ENCODE results near the gene RHOT2. TPM values are rescaled to one million over a fixed set of nuclear protein-coding genes. Genes with fewer than 3 reads are reported as not detected.

Gene RHOT2
- total RNA-seq, 1 donor from 2014 or later = 43.6 TPM

DNA sequence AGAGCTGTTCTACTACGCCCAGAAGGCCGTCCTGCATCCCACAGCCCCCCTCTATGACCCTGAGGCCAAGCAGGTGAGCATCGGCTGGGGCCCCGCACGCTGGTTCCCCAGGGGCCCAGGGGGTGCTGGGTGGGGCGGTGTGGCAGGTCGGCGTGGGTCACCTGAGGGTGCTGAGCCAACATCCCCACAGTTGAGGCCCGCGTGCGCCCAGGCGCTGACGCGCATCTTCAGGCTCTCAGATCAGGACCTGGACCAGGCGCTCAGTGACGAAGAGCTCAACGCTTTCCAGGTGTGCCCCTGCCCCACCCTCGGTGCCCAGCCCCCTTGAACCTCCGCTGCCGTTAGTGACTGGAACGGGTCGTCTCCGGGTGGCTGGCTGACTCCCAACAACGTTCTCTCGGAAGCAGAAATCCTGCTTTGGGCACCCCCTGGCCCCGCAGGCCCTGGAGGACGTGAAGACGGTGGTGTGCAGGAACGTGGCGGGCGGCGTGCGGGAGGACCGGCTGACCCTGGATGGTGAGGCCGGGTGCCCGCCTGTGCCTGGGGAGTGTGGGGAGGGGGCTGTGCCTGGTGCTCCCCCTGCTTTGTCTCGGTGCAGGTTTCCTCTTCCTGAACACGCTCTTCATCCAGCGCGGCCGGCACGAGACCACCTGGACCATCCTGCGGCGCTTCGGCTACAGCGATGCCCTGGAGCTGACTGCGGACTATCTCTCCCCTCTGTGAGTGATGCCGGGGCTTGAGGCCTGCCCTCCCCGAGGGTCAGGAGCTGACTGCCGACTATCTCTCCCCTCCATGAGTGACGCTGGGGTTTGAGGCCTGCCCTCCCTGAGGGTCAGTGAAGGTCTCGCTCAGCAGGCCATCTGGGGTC is 2.8 kb downstream of the RHOT2 start:
- DNase-seq (ENCODE audit: low read depth) = no peak

DNA sequence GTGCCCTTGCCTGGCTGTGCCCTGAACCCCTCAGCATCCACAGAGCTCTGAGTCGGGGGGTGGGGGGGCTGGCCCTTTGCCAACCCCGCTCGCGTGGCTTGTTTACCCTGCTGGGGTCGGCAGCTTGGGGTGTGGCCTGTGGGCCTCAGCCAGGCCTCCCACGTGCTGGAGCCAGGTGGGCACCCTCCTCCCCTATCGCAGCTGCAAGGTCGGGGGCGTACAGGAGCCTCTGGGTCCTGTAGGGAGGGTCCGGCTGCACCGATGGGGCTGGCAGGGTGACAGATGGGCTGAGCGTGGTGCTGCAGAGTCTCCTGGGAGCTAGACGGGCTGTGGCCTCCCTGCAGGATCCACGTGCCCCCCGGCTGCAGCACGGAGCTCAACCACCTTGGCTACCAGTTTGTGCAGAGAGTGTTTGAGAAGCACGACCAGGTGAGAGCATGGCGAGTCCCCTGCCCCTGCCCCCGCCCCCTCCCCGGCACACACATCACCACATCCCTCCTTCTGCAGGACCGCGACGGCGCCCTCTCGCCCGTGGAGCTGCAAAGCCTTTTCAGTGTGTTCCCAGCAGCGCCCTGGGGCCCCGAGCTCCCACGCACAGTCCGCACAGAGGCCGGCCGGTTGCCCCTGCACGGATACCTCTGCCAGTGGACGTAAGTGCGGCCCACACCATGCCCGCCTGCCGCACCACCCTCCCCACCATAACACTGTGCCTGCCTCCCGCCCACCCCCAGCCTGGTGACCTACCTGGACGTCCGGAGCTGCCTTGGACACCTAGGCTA is 3.6 kb downstream of the RHOT2 start:
- no peak for DNase-seq (ENCODE audit: low read depth)

DNA sequence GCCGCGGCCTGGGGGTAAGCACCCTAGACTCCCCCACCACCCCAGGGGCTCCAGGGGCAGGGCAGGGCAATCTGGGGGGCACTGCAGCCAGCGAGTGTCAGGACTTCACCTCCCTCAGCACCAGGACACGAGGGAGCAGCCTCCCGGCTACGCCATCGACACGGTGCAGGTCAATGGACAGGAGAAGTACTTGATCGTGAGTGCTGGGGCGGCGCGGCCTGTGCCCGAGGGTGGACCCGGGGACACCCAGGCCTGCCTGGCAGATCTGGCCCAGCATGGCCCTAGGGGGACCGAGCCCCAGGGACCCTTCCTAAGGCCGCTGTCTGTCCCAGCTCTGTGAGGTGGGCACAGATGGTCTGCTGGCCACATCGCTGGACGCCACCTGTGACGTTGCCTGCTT is 4.4 kb downstream of the RHOT2 start:
- no peak for DNase-seq (ENCODE audit: low read depth)

DNA sequence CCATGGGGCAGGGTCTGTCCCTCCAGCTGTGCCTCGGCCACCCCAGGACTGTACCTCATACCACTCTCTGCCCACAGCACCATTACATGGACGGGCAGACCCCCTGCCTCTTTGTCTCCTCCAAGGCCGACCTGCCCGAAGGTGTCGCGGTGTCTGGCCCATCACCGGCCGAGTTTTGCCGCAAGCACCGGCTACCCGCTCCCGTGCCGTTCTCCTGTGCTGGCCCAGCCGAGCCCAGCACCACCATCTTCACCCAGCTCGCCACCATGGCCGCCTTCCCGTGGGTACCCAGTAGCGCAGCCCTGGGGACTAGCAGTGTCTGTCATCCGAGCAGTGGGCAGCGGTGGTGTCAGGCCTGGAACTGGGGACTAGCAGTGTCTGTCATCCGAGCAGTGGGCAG is 4.9 kb downstream of the RHOT2 start:
- no peak for DNase-seq (ENCODE audit: low read depth)

DNA sequence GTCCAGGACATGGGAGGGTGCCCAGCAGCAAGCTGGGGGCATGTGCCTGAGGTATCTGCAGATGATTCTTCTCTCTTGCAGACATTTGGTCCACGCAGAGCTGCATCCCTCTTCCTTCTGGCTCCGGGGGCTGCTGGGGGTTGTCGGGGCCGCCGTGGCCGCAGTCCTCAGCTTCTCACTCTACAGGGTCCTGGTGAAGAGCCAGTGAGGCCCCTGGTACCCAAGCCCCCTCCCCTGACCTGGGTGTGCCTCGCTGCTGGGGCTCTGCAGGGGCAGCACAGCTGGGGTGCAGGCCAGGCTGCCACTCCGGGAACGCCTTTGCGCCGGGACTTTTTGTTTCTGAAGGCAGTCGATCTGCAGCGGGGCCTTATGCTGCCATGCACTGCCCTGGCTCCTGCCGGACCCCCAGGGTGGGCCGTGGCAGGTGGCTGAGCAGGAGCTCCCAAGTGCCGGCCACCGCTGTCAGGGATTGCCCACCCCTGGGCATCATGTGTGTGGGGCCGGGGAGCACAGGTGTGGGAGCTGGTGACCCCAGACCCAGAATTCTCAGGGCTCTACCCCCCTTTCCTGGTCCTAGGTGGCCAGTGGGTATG is 5.6 kb downstream of the RHOT2 start:
- DNase-seq (ENCODE audit: low read depth) = no peak

DNA sequence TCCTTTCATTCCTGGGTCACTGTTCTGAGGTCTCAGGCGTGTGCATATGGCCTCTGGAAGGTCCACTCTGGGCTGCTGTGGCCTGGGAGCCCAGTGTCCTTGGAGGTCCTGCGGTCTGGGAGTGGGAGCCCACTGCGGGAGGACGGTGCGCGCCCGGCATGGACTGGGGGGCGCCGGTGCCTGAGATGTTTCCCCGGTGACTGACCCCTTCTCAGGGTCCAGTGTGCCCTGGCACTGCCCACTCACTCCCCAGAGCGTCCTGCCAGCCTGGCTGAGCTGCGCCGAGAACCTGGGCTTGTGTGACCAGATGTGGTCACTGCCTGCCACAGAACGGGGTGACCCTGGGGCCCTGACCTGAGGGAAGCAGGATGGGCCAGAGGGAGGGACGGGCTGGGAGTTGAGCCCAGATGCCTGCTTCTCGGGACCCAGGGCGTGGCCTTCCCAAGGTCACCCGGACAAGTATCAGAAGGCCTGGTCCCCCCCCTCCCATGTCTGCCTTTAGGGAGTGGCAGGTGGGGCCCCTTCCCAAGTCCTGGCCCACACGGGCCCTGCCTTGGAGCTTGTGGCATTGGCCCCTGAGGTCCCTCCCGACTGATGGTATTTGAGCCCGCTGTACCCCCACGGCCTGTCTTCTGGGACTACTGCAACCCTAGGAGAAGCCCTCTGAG is 6.4 kb downstream of the RHOT2 start:
- no peak for DNase-seq (ENCODE audit: low read depth)

DNA sequence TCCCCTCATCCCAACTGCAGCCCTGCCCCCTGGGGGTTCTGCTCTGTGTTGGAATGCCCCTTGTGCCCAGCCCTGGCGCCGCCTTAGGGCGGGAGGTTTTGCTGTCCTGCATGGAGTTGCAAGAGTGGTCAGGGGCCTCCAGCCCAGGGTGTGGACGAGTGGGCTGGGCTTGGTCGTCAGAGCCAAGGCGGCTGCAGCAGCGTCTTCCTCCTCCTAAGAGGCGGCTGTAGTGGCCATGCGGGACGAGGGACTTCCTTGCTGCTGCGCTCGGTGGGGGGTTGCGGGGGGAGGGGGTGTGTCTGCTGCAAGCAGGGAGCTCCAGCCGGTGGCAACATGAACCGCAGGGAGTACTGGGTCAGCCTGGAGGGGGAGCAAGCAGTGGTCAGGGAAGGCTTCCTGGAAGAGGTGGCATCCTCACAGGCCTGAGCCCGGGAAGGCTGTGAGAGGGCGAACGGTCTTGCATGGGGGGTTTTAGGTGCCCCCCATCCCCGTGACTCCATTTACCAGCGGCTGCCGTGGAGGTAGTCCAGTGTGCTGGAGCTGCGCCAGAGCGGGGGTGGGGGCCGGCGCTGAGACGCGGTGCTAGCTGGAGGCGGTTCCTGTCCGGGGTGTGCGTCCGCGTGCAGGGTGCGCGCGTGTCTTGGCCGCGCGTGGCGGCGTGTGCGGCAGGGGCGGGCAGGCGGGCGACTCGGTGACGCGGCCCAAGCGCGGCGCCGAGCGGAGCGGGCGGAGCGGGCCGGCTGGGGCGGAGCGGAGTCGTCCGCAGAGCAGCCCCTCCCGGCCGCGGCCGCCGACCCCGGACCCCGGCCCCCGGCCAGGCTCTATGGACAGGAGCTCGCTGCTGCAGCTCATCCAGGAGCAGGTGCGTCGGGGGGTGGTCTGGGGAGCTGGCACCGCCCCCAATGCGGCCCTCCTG is 7.3 kb downstream of the RHOT2 start, which contains the start of gene RHBDL1:
TSS of gene RHBDL1 (plus strand) at position 704 of the 916 bp plus-strand sequence. CDS start at position 824, 120 bp downstream.
- no peak for DNase-seq (ENCODE audit: low read depth)

DNA sequence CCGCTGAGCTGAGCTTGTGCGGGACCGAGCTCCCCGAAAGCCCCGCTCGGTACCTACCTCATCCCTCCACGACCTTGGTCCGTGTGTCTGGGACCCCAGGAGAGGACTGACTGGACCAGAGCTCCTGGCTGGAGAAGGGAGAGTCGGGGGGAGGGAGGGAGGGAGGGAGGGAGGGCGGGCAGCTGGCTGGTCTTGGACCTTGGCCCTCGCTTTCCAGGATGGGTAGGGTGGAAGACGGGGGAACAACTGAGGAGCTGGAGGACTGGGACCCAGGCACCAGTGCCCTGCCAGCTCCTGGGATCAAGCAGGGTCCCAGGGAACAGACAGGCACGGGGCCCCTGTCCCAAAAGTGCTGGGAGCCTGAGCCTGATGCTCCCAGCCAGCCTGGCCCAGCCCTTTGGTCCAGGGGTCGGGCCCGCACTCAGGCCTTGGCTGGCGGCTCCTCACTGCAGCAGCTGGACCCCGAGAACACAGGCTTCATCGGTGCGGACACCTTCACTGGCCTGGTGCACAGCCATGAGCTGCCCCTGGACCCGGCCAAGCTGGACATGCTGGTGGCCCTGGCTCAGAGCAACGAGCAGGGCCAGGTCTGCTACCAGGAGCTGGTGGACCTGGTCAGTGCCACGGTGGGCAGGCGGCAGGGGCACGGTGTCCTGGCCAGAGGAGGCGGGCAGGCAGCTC is 8.1 kb downstream of the RHOT2 start:
- DNase-seq (ENCODE audit: low read depth) = no peak

DNA sequence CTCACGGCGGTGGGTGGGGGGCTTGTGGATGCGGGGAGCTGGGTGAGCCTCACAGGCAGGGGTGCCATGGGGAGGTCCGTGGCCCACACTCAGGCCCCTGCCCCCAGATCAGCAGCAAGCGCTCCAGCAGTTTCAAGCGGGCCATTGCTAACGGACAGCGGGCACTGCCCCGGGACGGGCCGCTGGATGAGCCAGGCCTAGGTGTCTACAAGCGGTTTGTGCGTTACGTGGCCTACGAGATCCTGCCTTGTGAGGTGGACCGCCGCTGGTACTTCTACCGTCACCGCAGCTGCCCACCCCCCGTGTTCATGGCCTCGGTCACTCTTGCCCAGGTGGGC is 8.6 kb downstream of the RHOT2 start:
- DNase-seq (ENCODE audit: low read depth) = no peak

DNA sequence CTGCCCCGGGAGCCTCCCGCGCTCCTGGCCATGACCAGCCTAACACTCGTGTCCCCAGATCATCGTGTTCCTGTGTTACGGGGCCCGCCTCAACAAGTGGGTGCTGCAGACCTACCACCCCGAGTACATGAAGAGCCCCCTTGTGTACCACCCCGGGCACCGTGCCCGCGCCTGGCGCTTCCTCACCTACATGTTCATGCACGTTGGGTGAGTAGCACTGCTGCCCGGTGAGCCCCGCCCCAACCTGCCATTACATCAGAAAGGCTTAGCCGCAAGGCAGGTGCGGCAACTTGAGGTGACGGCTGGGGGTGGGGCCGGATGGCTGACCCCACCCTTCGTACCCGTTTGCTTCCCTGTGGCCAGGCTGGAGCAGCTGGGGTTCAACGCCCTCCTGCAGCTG is 9.0 kb downstream of the RHOT2 start:
- DNase-seq (ENCODE audit: low read depth) = no peak

DNA sequence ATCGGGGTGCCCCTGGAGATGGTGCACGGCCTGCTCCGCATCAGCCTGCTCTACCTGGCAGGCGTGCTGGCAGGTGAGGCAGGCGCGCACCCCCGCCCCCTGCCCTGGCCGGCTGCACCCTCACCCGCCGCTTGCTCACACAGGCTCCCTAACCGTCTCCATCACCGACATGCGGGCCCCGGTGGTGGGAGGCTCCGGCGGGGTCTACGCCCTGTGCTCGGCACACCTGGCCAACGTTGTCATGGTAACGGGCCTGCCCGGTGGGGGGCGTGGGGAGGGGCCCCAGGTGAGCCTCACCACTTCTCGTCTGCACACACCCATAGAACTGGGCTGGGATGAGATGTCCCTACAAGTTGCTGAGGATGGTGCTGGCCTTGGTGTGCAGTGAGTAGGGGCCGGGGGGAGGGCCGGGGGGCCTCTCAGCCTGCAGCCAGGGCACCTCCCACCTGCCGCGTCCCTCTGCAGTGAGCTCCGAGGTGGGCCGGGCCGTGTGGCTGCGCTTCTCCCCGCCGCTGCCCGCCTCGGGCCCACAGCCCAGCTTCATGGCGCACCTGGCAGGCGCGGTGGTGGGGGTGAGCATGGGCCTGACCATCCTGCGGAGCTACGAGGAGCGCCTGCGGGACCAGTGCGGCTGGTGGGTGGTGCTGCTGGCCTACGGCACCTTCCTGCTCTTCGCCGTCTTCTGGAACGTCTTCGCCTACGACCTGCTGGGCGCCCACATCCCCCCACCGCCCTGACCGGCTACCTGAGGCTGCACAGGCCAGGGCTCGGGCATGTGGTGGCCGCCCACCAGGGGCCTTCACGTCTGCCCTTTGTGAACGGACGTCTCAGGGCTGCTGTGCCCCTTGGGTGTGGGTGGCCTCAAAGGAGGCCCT is 9.6 kb downstream of the RHOT2 start:
- DNase-seq (ENCODE audit: low read depth) = no peak

DNA sequence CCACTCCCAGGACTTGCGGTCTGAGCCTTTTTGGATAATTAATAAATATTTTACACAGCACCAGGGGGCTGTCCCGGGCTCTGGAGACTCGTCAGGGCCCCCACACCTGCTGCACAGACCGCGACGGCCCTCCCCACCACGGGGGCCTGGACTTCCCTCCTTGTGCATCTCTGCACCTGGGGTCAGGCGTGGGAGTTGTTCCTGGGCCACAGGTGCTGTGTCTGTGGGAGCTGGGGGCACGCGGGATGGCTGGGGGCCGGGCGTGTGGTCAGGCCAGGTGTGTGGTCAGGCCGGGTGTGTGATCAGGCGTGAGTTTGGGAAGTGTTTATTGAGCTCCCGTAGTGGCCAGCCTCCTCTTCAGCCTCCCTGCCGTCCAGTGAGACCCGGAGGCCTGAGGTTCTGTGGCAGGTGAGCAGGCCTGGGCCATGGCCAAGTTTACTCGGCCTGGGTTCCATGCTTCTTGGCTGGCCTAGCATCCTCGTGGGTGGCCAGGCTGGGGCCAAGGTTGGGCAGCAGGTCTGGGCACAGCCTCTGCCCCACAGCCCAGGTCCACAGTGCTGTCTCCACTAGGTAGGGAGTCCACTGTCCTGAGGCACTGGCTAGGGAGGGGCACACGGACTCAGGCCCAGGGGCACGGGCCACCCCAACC is 10.4 kb downstream of the RHOT2 start:
- no peak for DNase-seq (ENCODE audit: low read depth)

DNA sequence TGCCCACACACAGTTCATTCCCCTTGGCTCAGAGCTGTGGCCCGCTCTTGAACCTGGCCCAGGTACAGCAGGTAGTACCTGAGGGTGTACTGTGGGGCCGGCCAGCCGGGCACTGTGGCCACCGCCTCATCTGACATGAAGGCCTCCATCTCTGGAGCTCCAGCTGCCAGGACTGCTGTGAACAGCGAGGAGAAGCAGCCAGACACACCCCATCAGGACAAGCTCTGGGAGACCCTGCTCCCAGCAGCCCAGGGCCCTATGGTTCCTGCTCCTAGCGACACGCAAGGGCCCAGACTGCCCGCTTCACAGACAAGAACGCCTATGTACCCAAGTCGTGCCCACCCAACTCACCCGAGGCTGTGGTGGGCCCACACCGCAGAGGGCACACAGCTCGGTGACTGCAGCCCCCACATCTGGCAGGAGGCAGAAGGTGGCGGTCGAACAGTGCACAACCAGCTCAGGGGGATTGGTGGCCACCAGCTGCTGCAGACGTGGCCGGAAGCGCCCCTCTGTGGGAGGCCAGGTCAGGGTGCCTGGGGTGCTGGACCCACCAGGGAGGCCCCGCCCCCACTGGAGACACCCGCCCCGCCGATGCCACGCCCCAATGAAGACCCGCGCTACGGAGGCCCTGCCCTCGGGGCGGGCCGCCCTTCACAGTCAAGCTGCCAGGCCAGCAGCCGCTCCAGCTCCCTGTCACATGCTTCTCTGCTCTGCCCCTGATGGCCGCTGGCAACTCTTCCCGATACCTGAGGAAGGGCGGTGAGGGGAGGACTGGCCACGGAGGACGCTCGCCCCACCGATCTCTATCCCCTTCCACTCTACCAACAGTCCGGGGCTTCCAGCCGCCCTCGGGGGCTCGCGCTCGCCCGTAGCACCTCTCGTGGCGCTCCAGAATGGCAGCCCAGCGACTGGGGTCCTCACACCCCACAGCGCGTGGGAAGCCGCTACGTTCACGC is 11.2 kb downstream of the RHOT2 start:
- DNase-seq (ENCODE audit: low read depth) = peak; percentile 27

DNA sequence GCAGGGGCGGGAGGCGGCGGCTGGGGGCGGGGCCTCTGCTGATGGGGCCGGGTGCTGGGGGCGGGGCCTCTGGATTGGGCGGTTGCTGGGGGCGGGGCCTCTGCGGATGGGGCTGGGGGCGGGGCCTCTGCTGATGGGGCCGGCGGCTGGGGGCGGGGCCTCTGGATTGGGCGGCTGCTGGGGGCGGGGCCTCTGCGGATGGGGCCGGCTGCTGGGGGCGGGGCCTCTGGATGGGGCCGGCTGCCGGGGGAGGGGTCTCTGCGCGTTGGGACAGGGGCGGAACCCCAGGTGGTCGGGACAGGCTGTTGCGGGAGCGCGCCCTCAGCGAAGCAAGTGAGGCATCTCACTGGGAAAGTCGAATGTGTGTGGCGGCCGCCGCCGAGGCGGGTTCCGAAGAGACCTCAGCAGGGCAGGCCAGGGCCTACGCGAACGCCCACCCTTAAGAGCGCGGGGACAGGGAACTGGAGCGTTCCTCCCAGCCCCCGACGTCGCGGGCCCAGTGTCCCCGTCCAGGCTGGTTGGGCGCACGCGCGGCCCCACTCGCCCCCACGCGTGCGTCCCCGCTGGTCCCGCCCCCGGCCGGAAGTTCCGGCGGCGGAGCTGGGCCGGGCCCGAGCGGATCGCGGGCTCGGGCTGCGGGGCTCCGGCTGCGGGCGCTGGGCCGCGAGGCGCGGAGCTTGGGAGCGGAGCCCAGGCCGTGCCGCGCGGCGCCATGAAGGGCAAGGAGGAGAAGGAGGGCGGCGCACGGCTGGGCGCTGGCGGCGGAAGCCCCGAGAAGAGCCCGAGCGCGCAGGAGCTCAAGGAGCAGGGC is 12.1 kb downstream of the RHOT2 start, which contains the start of gene STUB1:
TSS of gene STUB1 (plus strand) at position 597 of the 811 bp plus-strand sequence. CDS start at position 713, 116 bp downstream.
- peak; percentile 42 for DNase-seq (ENCODE audit: low read depth)

DNA sequence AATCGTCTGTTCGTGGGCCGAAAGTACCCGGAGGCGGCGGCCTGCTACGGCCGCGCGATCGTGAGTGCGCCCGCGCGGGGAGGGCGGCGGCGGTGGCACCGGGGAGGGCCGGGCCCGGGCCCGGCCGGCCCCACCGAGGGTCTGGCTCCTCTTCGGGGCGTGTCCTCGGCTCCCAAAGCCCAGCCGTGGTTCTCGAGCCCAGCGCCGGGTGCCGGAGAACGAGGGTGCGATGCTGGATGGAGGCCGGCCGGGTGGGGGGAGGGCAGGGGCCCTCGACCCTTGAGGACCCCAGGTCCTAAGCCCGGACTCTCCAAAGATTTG is 12.7 kb downstream of the RHOT2 start:
- no peak for DNase-seq (ENCODE audit: low read depth)

DNA sequence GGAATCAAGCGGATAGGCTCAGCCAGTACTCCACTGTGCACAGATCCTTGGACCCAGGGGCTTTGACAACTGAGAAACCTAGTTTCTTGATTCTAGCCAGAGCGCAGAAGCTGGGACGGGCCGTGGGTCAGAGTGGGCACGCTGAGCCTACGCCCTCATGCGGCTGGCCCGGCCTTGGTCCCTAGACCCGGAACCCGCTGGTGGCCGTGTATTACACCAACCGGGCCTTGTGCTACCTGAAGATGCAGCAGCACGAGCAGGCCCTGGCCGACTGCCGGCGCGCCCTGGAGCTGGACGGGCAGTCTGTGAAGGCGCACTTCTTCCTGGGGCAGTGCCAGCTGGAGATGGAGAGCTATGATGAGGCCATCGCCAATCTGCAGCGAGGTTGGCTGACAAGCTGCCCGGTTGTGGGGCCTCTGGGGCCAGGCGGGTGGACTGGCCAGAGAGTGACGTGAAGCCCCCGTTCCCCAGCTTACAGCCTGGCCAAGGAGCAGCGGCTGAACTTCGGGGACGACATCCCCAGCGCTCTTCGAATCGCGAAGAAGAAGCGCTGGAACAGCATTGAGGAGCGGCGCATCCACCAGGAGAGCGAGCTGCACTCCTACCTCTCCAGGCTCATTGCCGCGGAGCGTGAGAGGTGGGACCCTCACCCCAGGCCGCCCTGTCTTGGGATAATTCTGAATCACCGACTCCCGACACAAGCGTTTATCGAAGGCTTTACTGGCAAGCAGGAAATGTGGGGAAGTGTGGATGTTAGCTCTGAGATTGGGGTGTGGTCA is 13.2 kb downstream of the RHOT2 start:
- DNase-seq (ENCODE audit: low read depth) = no peak
